K562 (cell line): Measurements from ENCODE around the gene NUDT22. TPM values are rescaled to one million over a fixed set of nuclear protein-coding genes. Genes with fewer than 3 reads are reported as not detected.

Experiments used
- CHD7 ChIP-seq: fragments of 200-600 bp; sonication (generic); IDR thresholded peaks from one replicate; pipeline ENCODE4 v1.6.1; 2012; ENCODE audit warnings: mild to moderate bottlenecking, low read depth, low read length, inconsistent platforms
- DNMT1 ChIP-seq: fragments of 450-650 bp; IDR thresholded peaks from 2 replicates; pipeline ENCODE4 v1.6.1; 2016; ENCODE audit warnings: antibody characterized with exemption, mild to moderate bottlenecking
- POLR2AphosphoS2 ChIP-seq: IDR thresholded peaks from 2 replicates; pipeline ENCODE4 v1.6.1; 2012; ENCODE audit warnings: low read length, improper control_type of control experiment
- SMAD4 ChIP-seq: fragments of 250-450 bp; sonication (Bioruptor Pico); conservative IDR thresholded peaks from 2 replicates; pipeline ENCODE4 v1.8.0; 2021; ENCODE audit warnings: inconsistent platforms, mild to moderate bottlenecking, moderate library complexity
- SRSF1 ChIP-seq: fragments of 200-400 bp; formaldehyde crosslinking; IDR thresholded peaks from 2 replicates; pipeline ENCODE4 v1.6.1; 2017; ENCODE audit warnings: mild to moderate bottlenecking, low read depth, low read length, moderate library complexity
- polyA plus RNA-seq, 8 experiments: library from polyadenylated mRNA; depleted of rRNA in 4 of 8; stranded (reverse) in 5 of 8; unstranded in 3 of 8; fragments of >200 nt; fragmentation: Nextera tagmentation in 2 of 8; fragmentation: Illumina TruSeq in 1 of 8; extraction: Ambion mirVana in 2 of 8; extraction: Trizol in 1 of 8; gene quantifications; 2 replicates each; pipeline versions ENCODE4 v1.2.1 to v1.2.3, GENCODE V29; 2011 to 2014; ENCODE audit warnings: inconsistent platforms in 1 of 8, missing spikeins in 1 of 8
- total RNA-seq, 7 experiments: library from RNA; depleted of rRNA in 6 of 7; stranded (reverse); fragments of >200 nt in 6 of 7; fragmentation: Illumina TruSeq in 2 of 7; extraction: Trizol in 2 of 7; gene quantifications; 2 replicates each; pipeline versions ENCODE4 v1.2.1 to v1.2.3, GENCODE V29; 2011 to 2021; ENCODE audit warnings: low replicate concordance in 1 of 7

The NUDT22 gene
- total and polyA plus RNA-seq, 9 of the 15 experiments (the other 6 are each of a cell fraction or from before 2014, with no cell fraction given), result 6.3 to 92.6 (median 37.4) TPM

DNA sequence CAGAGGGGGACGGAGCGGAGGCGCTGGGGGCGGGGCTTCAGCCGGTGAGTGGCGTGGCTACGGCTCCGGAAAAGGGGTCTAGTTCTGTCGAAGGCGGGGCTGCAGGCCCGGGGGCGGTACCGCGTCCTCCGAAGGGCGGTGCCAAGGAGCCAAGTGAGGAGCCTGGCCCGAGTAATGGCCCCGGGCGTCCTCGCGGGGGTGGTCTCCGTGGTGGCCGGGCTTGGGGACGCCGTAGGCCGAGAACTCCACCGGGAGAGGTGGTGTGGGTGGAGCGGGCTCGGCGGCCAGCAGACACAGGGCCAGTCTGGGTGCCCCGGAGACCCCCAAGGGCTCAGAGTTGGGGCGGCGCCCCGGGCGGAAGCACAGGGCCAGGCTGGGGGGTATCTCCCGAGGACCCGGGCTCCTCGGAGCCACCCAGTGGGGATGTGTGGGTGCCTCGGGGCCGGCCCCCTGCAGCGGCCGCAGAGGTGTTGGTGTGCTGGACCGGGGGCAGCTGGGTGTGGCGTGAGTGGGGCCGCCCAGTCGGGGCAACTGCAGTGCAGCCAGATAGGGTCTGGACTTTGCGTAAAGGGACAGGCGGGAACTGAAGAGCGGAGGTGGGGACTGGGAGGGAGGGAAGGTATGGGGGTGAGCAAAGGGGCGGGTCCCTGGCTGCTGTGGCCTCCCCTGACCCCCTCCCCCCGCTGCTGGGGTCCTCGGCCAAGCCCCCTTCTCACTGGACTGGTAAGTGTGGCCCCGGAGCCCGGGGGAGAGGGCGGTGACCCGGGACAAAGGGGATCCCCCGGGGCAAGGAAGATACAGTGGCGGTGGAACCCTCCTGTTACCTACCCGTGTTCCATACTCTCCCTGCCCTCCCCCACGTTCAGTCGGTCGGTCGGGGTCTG lies 15.7 kb downstream of the NUDT22 start (continued):
- no peak; the same call in 1 of the 2 replicates for TF ChIP-seq SMAD4 (CRISPR knock-in tag)
- no peak for TF ChIP-seq SRSF1
- TF ChIP-seq CHD7, result no peak
- no peak for TF ChIP-seq POLR2AphosphoS2
- no peak for TF ChIP-seq DNMT1
